GM12873 (cell line): ENCODE results near the gene RETREG1.

Source experiments
- CTCF ChIP-seq: IDR thresholded peaks from 2 replicates; pipeline ENCODE4 v1.5.1; 2012; ENCODE audit warnings: low read depth, mild to moderate bottlenecking, moderate library complexity, low read length, control low read depth; ENCODE audit not compliant: insufficient read depth; ENCODE audit errors: missing control alignments

RETREG1 gene

GRCh38 chr5:16589658-16590057 is 27.1 kb downstream of the RETREG1 start:
- TF ChIP-seq CTCF = no peak

DNA sequence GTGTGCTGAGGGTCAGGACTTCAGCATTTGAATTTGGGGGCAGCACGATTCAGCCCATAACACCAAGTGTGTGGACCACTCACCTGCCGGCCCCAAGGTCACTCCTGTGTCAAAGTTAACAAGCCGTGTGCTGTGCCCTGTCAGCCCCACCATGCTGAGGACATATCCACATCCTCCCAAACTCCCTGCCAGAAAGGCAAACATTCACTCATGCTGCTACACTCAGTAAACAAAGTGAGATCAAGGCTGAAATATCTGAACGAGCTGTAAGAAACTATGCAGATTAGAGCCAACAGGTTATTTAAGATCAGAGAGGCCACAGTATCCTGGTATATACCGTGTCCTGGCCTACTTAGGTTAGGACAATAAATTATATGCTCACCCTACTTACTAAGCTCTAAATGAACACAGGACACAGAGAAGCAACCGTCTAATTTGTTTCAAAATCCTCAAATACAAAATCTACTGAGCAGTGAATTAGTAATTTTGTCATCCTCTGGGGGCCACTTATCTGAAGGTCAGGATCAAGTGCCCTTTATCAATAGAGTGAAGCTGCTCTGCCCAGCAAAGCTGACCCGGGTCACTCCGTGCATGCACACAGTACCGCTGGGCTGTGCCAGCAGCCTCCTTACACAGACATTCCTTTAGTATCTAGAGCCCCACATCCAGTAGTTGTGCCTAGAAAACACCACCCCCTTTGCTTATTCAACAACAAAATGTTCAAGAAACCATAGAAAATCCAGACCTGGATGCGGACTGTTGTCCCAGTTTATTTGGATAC is 28.2 kb downstream of the RETREG1 start:
- TF ChIP-seq CTCF = no peak

DNA sequence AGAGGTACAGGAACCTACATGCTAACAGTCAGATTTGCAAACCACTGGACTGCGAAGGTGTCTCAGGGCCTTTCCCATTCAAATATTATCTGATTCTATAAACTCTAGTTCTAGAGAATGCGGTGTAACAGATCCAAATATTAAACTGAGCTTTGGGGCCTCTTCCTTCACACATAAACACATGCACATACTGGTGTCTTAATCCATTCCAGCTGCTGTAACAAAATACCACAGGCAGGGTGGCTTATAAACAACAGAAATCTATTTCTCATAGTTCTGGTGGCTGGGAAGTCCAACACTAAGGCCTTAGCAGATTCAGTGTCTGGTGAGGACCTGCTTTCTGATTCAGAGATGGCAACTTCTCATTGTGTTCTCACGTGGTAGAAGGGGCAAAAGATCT is 30.2 kb downstream of the RETREG1 start:
- TF ChIP-seq CTCF = no peak

DNA sequence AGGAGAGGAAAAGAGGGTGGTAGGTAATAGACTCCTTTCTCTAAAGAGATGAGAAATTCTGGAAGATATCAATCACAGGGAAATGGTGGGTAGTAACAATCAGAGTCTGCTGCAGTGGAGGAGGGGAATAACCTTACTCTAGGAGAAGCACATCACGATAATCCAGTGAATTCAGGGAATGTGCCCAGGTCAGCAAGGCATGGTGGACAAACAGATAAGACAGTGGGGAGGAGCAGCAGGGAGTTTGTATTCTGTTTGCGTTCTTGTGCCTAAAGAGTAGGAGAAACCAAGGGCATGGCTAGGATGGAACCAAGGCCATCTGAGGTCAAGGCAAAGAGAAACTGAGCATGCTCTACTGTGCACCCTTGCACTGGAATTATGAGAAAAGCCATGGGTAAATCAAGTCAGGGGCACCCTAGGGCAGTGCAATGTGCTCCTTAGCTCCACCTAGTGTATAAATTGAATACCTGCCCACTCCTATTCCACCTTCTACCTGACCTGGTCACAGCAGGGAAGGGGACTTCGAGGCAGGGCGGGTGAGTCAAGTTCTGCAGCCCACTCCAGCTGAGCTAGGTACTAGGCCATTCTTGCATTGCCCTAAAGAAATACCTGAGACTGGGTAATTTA is 31.6 kb downstream of the RETREG1 start:
- peak; percentile 74 for TF ChIP-seq CTCF

GRCh38 chr5:16582081-16582480 is 34.7 kb downstream of the RETREG1 start:
- no peak for TF ChIP-seq CTCF

DNA sequence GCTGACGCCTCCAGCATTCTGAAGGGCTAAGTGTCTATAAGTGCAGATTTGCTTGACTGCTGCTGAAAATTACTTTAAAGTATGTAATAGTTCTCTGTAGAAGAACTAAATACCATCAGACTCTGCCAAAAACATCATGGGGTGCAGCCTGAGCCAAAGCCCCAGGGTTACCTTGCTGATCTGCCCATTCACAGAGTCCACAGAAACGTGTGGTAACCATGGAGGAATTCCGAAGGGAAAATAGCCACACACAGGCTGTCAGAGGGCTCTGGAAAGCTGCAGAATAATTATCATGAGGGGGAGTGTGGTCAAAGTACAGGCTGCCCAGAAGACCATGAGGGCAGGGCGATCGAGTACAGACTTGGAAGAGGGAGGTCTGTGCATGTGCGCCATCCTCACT is 36.4 kb downstream of the RETREG1 start:
- no peak for TF ChIP-seq CTCF

- TF ChIP-seq CTCF = no peak
Measured at GRCh38 chr5:16579142-16579847, 37.5 kb downstream of the RETREG1 start.
